Choroid plexus epithelial cell (primary cell): ENCODE data around the gene GP1BB.

Experiments used
- DNase-seq: peaks from one replicate; pipeline ENCODE4 v3.0.0-alpha.2; 2010; ENCODE audit warnings: low read depth
- H3K4me3 ChIP-seq: 2 replicates; pipeline ENCODE4 v1.5.1; 2011; ENCODE audit warnings: low read depth, mild to moderate bottlenecking, control low read depth, low read length, moderate library complexity
- CTCF ChIP-seq: conservative IDR thresholded peaks from 2 replicates; pipeline ENCODE4 v1.5.1; 2011; ENCODE audit warnings: low read depth, mild to moderate bottlenecking, control low read depth, inconsistent platforms, low read length, moderate library complexity

GP1BB gene

GRCh38 chr22:19742160-19743066 lies 19.1 kb downstream of the GP1BB start:
- TF ChIP-seq CTCF = no peak
- no peak for DNase-seq
- no peak overlapping the region for H3K4me3 ChIP-seq

GRCh38 chr22:19743081-19743480 lies 19.7 kb downstream of the GP1BB start:
- no peak for TF ChIP-seq CTCF
- DNase-seq = no peak
- H3K4me3 ChIP-seq = no peak overlapping the region

GRCh38 chr22:19743651-19744050 lies 20.3 kb downstream of the GP1BB start:
- H3K4me3 ChIP-seq = no peak overlapping the region
- TF ChIP-seq CTCF = no peak
- DNase-seq = no peak

- TF ChIP-seq CTCF = no peak
- DNase-seq = no peak
- no peak overlapping the region for H3K4me3 ChIP-seq
Observed at GRCh38 chr22:19744350-19745006, 21.1 kb downstream of the GP1BB start.

- no peak overlapping the region for H3K4me3 ChIP-seq
- TF ChIP-seq CTCF = no peak
- DNase-seq = no peak
Observed at GRCh38 chr22:19745155-19746101, 22.1 kb downstream of the GP1BB start.

- no peak for TF ChIP-seq CTCF
Observed at GRCh38 chr22:19746726-19747125, 23.4 kb downstream of the GP1BB start.

More at GRCh38 chr22:19746726-19747125, 23.4 kb downstream of the GP1BB start:
- DNase-seq = no peak
- H3K4me3 ChIP-seq = no peak overlapping the region
